Upper lobe of left lung (tissue), 6 donors: ENCODE measurements around the gene CHRNG. TPM values are rescaled to one million over a fixed set of nuclear protein-coding genes. Genes with fewer than 3 reads are reported as not detected.

Source experiments
- ATAC-seq, 2 donors: fragments of 200-7000 bp; cut with Tn5 transposase; one replicate each; pipeline ENCODE4 v1.9.1; 2022; ENCODE audit warnings: mild to moderate bottlenecking in 2 of 2, moderate library complexity in 2 of 2; ENCODE audit not compliant: low FRiP score in 2 of 2
- DNase-seq, 2 donors: peaks; one replicate each; pipeline ENCODE4 v3.0.0-alpha.2; 2019 to 2020
- H3K27ac ChIP-seq, 4 donors: fragments of 200-600 bp; sonication (generic); one replicate each; pipeline ENCODE4 v1.5.1; 2016 to 2019
- H3K27me3 ChIP-seq, 4 donors: fragments of 200-600 bp; sonication (generic); one replicate each; pipeline ENCODE4 v1.5.1; 2017 to 2019
- H3K36me3 ChIP-seq, 4 donors: fragments of 200-600 bp; sonication (generic); one replicate each; pipeline ENCODE4 v1.5.1; 2016 to 2019
- H3K4me1 ChIP-seq, 4 donors: fragments of 200-600 bp; sonication (generic); one replicate each; pipeline ENCODE4 v1.5.1; 2018 to 2019
- H3K4me3 ChIP-seq, 4 donors: fragments of 200-600 bp; sonication (generic); one replicate each; pipeline ENCODE4 v1.5.1; 2017 to 2019; ENCODE audit warnings: mild to moderate bottlenecking in 2 of 4, moderate library complexity in 1 of 4
- H3K9me3 ChIP-seq, 4 donors: fragments of 200-600 bp; sonication (generic); one replicate each; pipeline ENCODE4 v1.5.1; 2018 to 2019
- EP300 ChIP-seq, 4 donors: sonication (generic); formaldehyde crosslinking; IDR thresholded peaks; one replicate each; pipeline ENCODE4 v1.5.1; 2017; ENCODE audit warnings: antibody characterized with exemption in 4 of 4, control low read depth in 2 of 4
- POLR2A ChIP-seq, 4 donors: fragments of 450-650 bp; IDR thresholded peaks; one replicate each; pipeline ENCODE4 v1.5.1; 2016 to 2017; ENCODE audit warnings: antibody characterized with exemption in 4 of 4, mild to moderate bottlenecking in 2 of 4
- POLR2AphosphoS5 ChIP-seq, 2 donors: sonication (generic); formaldehyde crosslinking; IDR thresholded peaks; one replicate each; pipeline ENCODE4 v1.5.1; 2017; ENCODE audit warnings: antibody characterized with exemption in 2 of 2
- WGBS, 2 donors: methylation state at CpG; one replicate each; pipeline ENCODE4 v1.1.5; 2017 to 2018; 5-methylcytosine and 5-hydroxymethylcytosine counted together
- total RNA-seq, 6 donors: library from RNA; depleted of rRNA in 4 of 6; stranded (reverse); fragments of >200 nt in 4 of 6; gene quantifications; one replicate each; pipeline versions ENCODE4 v1.1.0 to v1.2.1, GENCODE V29; 2016 to 2021
- TF ChIP-seq, protein P1 (sequence below), 6 experiments: fragments of 450-650 bp in 4 of 6; fragments of 200-600 bp in 2 of 6; sonication (generic) in 2 of 6; IDR thresholded peaks; one replicate each; pipeline ENCODE4 v1.5.1; 2016 to 2019; ENCODE audit warnings: antibody characterized with exemption in 6 of 6
- donor health status: DM: no; HTN: no; CAD: no; lungs with moderate emphysema.
- donor health status: DM: no; HTN: yes; CAD: no; lungs with severe emphysema.

The CHRNG gene
- total RNA-seq, 6 donors from 2014 or later, result not detected

DNA sequence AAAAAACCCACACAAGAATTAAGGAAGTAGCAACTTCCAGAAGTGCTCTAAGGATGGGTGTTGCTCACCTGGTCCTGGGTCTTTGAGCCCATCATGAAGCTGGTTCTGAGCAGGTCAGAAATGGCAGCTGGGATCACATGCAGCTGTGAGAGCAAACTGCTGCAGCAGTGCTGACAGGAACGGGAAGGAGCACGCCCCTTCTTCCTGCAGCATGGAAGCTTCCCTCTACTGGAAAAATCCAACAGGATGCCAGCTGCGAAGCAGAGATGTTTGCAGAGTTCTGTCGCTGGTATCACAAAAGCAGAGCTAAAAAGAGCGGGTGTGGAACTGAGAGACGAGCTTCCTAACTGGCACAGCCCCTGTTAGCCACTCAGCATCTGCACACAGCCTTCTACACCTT lies 44.7 kb downstream of the CHRNG start:
- Histone ChIP-seq H3K9me3 (no peaks in the 10 kb centered on the region), H3K4me3 (no peak overlapping the region), H3K36me3 (peaks cover 0 to 30% (median 13%) of the 10 kb centered on the region in 4 donors), H3K27ac (no peak overlapping the region), H3K27me3 (no peaks in the 10 kb centered on the region), H3K4me1 (peaks cover 0 to 6% (median 1%) of the 10 kb centered on the region in 4 donors)
- DNase-seq (no peak), ATAC-seq (no peak)
- 70 to 92% methylated on average over 6 of the region's 6 CpGs for WGBS, 2 donors
- TF ChIP-seq, protein P1, sequence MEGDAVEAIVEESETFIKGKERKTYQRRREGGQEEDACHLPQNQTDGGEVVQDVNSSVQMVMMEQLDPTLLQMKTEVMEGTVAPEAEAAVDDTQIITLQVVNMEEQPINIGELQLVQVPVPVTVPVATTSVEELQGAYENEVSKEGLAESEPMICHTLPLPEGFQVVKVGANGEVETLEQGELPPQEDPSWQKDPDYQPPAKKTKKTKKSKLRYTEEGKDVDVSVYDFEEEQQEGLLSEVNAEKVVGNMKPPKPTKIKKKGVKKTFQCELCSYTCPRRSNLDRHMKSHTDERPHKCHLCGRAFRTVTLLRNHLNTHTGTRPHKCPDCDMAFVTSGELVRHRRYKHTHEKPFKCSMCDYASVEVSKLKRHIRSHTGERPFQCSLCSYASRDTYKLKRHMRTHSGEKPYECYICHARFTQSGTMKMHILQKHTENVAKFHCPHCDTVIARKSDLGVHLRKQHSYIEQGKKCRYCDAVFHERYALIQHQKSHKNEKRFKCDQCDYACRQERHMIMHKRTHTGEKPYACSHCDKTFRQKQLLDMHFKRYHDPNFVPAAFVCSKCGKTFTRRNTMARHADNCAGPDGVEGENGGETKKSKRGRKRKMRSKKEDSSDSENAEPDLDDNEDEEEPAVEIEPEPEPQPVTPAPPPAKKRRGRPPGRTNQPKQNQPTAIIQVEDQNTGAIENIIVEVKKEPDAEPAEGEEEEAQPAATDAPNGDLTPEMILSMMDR (IDR thresholded peaks at IDR 0.05), result no peak

DNA sequence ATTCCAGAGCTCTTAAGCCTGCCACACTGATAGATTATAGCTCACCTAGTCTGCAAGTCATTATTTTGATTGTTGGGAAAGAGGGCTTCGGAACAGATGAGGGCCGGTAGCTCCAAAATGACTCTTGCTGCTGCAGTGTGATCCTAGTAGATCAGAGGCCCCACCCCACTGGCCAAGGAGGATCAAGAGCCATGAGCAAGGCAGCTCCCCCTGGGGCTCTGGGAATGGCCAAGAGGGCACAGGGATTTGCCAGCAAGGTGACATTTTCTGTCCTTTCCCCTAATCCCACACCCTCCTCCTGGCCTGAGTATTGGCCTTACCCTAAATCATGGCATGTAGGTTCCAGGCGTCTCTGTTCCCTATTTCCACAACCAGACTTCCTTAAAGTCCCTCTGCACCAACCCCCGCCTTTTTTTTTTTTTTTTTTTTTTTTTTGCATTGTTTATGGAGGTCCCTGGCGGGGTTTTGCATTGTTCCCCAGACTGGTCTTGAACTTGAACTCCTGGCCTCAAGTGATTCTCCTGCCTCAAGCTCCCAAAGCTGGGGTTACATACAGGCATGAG lies 47.5 kb downstream of the CHRNG start:
- Histone ChIP-seq H3K27ac (no peak overlapping the region), H3K27me3 (no peaks in the 10 kb centered on the region), H3K36me3 (peaks cover 0 to 11% (median 4%) of the 10 kb centered on the region in 4 donors), H3K4me3 (no peak overlapping the region), H3K4me1 (peaks cover 0 to 6% (median 1%) of the 10 kb centered on the region in 4 donors), H3K9me3 (no peaks in the 10 kb centered on the region)
- no peak for DNase-seq
- peak in 1 of 2 donors; percentile 29 for ATAC-seq
- TF ChIP-seq POLR2AphosphoS5 (IDR thresholded peaks at IDR 0.05) (no peak), POLR2A (IDR thresholded peaks at IDR 0.05) (no peak), EP300 (IDR thresholded peaks at IDR 0.05) (no peak)
- TF ChIP-seq, protein P1 (IDR thresholded peaks at IDR 0.05), result no peak
- 80 to 84% methylated on average over 5 of the region's 5 CpGs for WGBS, 2 donors

DNA sequence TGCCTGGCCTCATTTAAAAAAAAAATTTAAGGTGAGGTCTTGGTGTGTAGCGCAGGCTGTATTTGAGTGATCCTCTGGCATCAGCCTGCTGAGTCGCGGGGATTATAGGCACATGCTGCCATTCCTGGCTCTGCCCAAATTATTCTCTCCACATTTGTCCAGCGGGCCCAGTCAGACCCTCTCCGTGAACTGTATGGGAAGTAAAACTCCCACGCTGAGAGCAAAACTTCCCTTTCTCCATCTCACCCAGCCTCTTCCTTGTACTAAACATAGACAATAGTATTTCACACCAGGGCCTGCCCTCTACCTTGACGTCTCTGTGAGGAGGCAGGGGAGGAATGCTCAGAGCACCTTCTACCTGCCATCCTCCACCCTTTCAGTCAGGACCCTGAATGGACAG lies 48.0 kb downstream of the CHRNG start:
- ATAC-seq, result peak in 1 of 2 donors; percentile 20
- Histone ChIP-seq H3K4me3 (no peak overlapping the region), H3K4me1 (peaks cover 0 to 6% (median 1%) of the 10 kb centered on the region in 4 donors), H3K36me3 (peaks cover 0 to 8% (median 2%) of the 10 kb centered on the region in 4 donors), H3K27me3 (no peaks in the 10 kb centered on the region), H3K27ac (no peak overlapping the region), H3K9me3 (no peaks in the 10 kb centered on the region)
- DNase-seq, result no peak
- TF ChIP-seq, protein P1 (IDR thresholded peaks at IDR 0.05), result no peak
- TF ChIP-seq POLR2A (IDR thresholded peaks at IDR 0.05) (no peak), EP300 (IDR thresholded peaks at IDR 0.05) (no peak), POLR2AphosphoS5 (IDR thresholded peaks at IDR 0.05) (no peak)
- WGBS, 2 donors, result 81 to 85% methylated on average over 7 of the region's 7 CpGs

DNA sequence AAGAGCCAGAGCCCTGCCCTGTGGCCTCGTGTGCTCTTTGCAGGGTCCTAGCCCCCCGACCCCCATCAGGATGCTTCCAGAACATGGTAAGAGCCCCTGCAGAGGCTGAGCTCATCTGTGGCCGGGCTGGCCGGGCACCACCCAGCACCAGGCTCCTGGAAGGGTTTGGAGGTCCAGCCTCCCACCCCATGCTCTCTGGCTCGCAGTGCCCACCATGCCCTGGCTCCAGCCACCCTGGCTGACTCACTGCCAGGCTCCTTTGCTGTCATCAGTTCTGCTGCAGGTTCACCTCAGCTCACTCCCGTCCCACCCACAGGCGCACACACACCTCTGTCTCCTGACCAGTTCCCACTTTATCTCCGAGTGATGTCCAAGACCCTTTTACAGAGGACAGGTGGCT lies 48.5 kb downstream of the CHRNG start:
- H3K4me3 ChIP-seq, result no peak overlapping the region
- no peak overlapping the region for H3K27ac ChIP-seq
- H3K9me3 ChIP-seq, result no peaks in the 10 kb centered on the region
- peaks cover 0 to 6% (median 1%) of the 10 kb centered on the region in 4 donors for H3K4me1 ChIP-seq
- H3K36me3 ChIP-seq, result peaks cover 0 to 6% (median 0%) of the 10 kb centered on the region in 4 donors
- H3K27me3 ChIP-seq, result no peaks in the 10 kb centered on the region
- DNase-seq (peak in 1 of 2 donors; percentile 59), ATAC-seq (peak in 1 of 2 donors; percentile 2)
- TF ChIP-seq EP300 (IDR thresholded peaks at IDR 0.05) (no peak), POLR2A (IDR thresholded peaks at IDR 0.05) (no peak), POLR2AphosphoS5 (IDR thresholded peaks at IDR 0.05) (no peak)
- TF ChIP-seq, protein P1 (IDR thresholded peaks at IDR 0.05), result no peak
- 86 to 98% methylated on average over 4 to 7 of the region's 8 CpGs for WGBS, 2 donors
